Uterus (tissue), 2 donors: ENCODE data around the gene PIK3CD.

Experiments
- CTCF ChIP-seq, 4 experiments: fragments of 200-600 bp in 2 of 4; fragments of 450-650 bp in 2 of 4; sonication (generic) in 2 of 4; IDR thresholded peaks; one replicate each; pipeline ENCODE4 v1.5.1; 2016 to 2019; ENCODE audit warnings: antibody characterized with exemption in 4 of 4, mild to moderate bottlenecking in 2 of 4, moderate library complexity in 1 of 4
- POLR2A ChIP-seq, 2 donors: fragments of 450-650 bp; IDR thresholded peaks; one replicate each; pipeline ENCODE4 v1.6.1; 2016; ENCODE audit warnings: antibody characterized with exemption in 2 of 2, mild to moderate bottlenecking in 1 of 2, moderate library complexity in 1 of 2

GRCh38 chr1:9607352-9607751 lies 44.2 kb upstream of the PIK3CD start:
- TF ChIP-seq CTCF (IDR thresholded peaks at IDR 0.05) (no peak), POLR2A (IDR thresholded peaks at IDR 0.05) (no peak)
